ENCODE results near the gene P2RY14.

DNA sequence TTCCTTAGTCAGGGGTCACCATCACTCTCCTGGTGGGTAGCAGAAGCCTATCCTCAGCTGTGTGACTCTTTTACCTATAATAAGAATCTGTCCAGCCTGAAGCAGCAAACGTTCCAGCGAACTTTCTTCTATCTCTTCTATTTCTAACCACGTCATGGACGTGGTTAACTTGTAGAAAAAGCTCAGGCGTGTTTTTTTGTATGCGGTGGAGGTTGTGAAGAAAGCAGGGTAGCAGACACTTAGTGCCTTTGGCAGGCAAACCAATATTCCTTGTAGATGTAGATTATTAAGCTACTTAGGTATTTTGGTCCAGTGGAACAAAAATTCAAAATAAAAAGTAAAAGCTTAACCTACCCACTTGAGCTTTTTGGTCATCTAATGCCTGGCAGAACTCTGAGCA is 43.5 kb downstream of the P2RY14 start:
- TF ChIP-seq, protein P1, sequence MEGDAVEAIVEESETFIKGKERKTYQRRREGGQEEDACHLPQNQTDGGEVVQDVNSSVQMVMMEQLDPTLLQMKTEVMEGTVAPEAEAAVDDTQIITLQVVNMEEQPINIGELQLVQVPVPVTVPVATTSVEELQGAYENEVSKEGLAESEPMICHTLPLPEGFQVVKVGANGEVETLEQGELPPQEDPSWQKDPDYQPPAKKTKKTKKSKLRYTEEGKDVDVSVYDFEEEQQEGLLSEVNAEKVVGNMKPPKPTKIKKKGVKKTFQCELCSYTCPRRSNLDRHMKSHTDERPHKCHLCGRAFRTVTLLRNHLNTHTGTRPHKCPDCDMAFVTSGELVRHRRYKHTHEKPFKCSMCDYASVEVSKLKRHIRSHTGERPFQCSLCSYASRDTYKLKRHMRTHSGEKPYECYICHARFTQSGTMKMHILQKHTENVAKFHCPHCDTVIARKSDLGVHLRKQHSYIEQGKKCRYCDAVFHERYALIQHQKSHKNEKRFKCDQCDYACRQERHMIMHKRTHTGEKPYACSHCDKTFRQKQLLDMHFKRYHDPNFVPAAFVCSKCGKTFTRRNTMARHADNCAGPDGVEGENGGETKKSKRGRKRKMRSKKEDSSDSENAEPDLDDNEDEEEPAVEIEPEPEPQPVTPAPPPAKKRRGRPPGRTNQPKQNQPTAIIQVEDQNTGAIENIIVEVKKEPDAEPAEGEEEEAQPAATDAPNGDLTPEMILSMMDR (IDR thresholded peaks at IDR 0.05), result no peak
- TF ChIP-seq EZH2 (IDR thresholded peaks at IDR 0.05), result no peak
- TF ChIP-seq EZH2phosphoT487 (IDR thresholded peaks at IDR 0.05), result no peak

All from neural progenitor cell (in vitro differentiated cells).